Measurements from ENCODE around the gene SBF2.

- TF ChIP-seq GABPA (IDR thresholded peaks at IDR 0.05; ENCODE audit: low read depth) = no peak
- no peak for TF ChIP-seq CTCF (IDR thresholded peaks at IDR 0.05; ENCODE audit: insufficient read depth, low read length)
Measured at GRCh38 chr11:9736365-9736764, 557.7 kb downstream of the SBF2 start.
